Activated CD8-positive, alpha-beta T cell treated with anti-CD3 and anti-CD28 coated beads, Interleukin-2, amount 10 ng/mL, durations not matched to agents 7 days and 5 days (primary cell): ENCODE data around the gene ZNF512. TPM values are rescaled to one million over a fixed set of nuclear protein-coding genes. Genes with fewer than 3 reads are reported as not detected.

ENCODE experiments used
- ATAC-seq: fragments of 150-1000 bp; cut with Tn5 transposase; one replicate; pipeline ENCODE4 v1.10.0; 2021; ENCODE audit warnings: moderate library complexity
- CTCF ChIA-PET: fragments of 350-600 bp; sonication (Branson Sonifier 250); formaldehyde crosslinking; loops from one replicate; lab custom pipeline; 2021; ENCODE audit warnings: antibody characterized with exemption; lab: Charles Lee
- POLR2A ChIA-PET: fragments of 350-600 bp; sonication (Branson Sonifier 250); formaldehyde crosslinking; loops from one replicate; lab custom pipeline; 2021; ENCODE audit warnings: antibody characterized with exemption; lab: Charles Lee
- DNase-seq: peaks from one replicate; pipeline ENCODE4 v3.0.0-alpha.2; 2020
- H3K27ac Mint-ChIP-seq: one replicate; pipeline ENCODE4 v1.8.0; 2021; ENCODE audit warnings: mild to moderate bottlenecking, mixed read lengths
- H3K27me3 Mint-ChIP-seq: one replicate; pipeline ENCODE4 v1.8.0; 2021; ENCODE audit warnings: low read depth, mixed read lengths
- H3K36me3 Mint-ChIP-seq: one replicate; pipeline ENCODE4 v1.8.0; 2021; ENCODE audit warnings: low read depth, mixed read lengths
- H3K4me1 Mint-ChIP-seq: one replicate; pipeline ENCODE4 v1.8.0; 2021; ENCODE audit warnings: low read depth, mixed read lengths
- H3K4me3 Mint-ChIP-seq: one replicate; pipeline ENCODE4 v1.8.0; 2021; ENCODE audit warnings: mild to moderate bottlenecking, mixed read lengths
- H3K9me3 Mint-ChIP-seq: one replicate; pipeline ENCODE4 v1.8.0; 2022; ENCODE audit warnings: mixed read lengths; ENCODE audit not compliant: insufficient read depth
- total RNA-seq, 2 experiments: library from RNA; stranded (reverse); gene quantifications; one replicate each; pipeline ENCODE4 v1.2.3, GENCODE V29; 2021

Gene ZNF512
- total RNA-seq, 2 experiments from 2014 or later: 37.0 to 39.0 TPM

DNA sequence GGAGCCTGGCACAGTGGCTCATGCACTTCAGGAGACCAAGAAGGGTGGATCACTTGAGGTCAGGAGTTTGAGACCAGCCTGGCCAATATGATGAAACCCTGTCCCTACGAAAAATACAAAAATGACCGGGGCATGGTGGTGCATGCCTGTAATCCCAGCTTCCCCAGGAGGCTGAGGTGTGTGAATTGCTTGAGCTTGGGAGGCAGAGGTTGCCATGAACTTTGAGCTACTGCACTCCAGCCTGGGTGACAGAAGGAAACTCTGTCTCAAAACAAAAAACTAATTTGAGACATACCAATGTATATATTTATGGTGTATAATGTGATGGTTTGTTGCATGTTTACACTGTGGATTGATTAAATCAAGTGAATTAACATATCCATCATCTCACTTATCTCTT is 21.8 kb upstream of the ZNF512 start:
- ChIA-PET POLR2A (no interaction called here), CTCF (no interaction called here)
- Mint-ChIP-seq H3K4me3 (no peak overlapping the region), H3K36me3 (no peaks in the 10 kb centered on the region), H3K27me3 (peaks cover 21% of the 10 kb centered on the region), H3K27ac (no peak overlapping the region), H3K9me3 (no peaks in the 10 kb centered on the region), H3K4me1 (no peaks in the 10 kb centered on the region)
- DNase-seq (no peak), ATAC-seq (no peak)

DNA sequence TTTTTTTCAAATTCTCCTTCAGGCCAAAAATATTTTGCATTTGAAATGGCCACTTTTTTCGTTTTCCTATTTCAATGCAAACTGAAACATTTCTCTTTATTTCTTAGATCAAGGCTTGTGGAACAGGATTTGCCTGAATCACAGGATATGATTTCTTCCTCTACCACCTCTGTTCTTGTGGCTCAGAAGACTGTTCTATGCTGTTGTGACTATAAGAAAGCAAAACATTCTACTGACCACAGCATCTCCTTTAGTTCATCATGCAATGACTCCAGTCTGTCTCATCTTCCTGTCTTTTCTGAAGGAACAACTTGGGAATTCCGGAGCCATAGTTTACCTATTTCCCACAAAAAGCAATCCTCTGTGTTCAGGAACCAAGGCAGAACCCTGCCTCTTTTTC is 16.2 kb upstream of the ZNF512 start:
- Mint-ChIP-seq H3K4me1 (no peaks in the 10 kb centered on the region), H3K27me3 (peaks cover 48% of the 10 kb centered on the region), H3K9me3 (no peaks in the 10 kb centered on the region), H3K27ac (no peak overlapping the region), H3K36me3 (peaks cover 2% of the 10 kb centered on the region), H3K4me3 (no peak overlapping the region)
- POLR2A ChIA-PET: interaction anchor here (0.6 kb wide), 1 partner anchor 90 kb away, joined by 3 read pairs; no protein-coding TSS in a partner anchor
- ATAC-seq: no peak
- no peak for DNase-seq
- CTCF ChIA-PET: no interaction called here

DNA sequence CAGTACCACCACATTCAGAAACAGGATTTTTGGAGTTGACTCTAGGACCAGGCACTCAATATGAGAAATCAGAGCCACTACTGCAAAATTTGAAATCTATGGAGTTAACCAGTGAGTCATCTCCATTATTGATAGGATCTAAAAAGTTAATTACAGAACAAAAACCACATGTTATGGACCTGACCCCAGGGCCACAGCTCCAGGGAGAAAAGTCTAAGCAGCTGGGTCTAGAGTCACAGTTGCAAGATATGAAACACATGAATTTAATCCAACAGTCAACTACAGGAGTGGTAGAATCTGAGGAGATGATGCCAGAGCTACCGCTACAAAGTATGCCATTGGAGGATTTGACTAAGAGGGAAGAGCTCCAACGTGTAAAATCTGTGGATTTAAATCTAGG is 13.4 kb upstream of the ZNF512 start:
- no peaks in the 10 kb centered on the region for H3K4me1 Mint-ChIP-seq
- POLR2A ChIA-PET: no interaction called here
- ATAC-seq (no peak), DNase-seq (no peak)
- peaks cover 50% of the 10 kb centered on the region for H3K27me3 Mint-ChIP-seq
- CTCF ChIA-PET: interaction anchor here (0.9 kb wide), 1 partner anchor 16 kb away, joined by 3 read pairs; no protein-coding TSS in a partner anchor
- peaks cover 2% of the 10 kb centered on the region for H3K36me3 Mint-ChIP-seq
- no peak overlapping the region for H3K4me3 Mint-ChIP-seq
- H3K27ac Mint-ChIP-seq: no peak overlapping the region
- no peaks in the 10 kb centered on the region for H3K9me3 Mint-ChIP-seq

DNA sequence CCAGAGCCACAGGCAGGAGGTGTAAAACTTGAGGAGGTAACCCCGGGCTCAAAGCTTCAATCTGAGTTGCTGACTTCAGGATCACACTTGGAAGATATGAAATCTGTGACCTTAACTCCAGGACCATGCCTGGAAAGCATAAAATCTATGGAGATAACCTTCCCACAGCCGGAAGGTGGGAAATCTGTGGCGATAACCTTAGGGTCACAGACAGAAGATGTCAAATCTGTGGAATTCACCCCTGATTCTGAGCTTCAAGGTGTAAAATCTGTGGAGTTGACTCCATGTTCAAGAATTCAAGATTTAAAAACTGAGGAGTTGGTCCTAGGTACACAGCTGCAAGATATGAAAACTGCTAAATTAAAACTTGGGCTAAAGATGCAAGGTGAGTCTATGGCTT is 11.6 kb upstream of the ZNF512 start:
- no peak overlapping the region for H3K27ac Mint-ChIP-seq
- CTCF ChIA-PET: interaction anchor here (2.6 kb wide), 1 partner anchor 112 kb away, joined by 6 read pairs; no protein-coding TSS in a partner anchor

DNA sequence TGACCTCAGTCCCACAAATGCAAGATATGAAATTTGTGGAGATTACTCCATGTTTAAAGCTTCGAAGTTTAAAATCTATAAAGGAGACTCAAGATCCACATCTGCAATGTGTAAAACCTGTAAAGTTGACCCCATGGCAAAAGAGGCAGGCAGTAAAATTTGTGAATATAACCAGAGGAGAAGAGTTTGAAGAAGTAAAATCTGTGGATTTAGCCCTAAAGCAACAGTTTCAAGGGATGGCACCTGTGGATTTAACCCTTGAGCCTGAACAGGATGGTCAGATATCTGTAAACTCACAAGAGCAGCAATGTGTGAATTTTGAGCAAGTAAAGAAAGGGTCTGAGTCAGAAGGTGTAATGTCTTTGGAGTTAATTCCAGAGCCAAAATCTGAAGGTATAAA is 11.2 kb upstream of the ZNF512 start:
- ATAC-seq (no peak), DNase-seq (no peak)
- Mint-ChIP-seq H3K27ac (no peak overlapping the region), H3K4me1 (no peaks in the 10 kb centered on the region), H3K36me3 (peaks cover 2% of the 10 kb centered on the region), H3K4me3 (no peak overlapping the region), H3K27me3 (peaks cover 35% of the 10 kb centered on the region), H3K9me3 (no peaks in the 10 kb centered on the region)
- POLR2A ChIA-PET: no interaction called here
- CTCF ChIA-PET: interaction anchor here (2.6 kb wide), 1 partner anchor 111 kb away, joined by 6 read pairs; no protein-coding TSS in a partner anchor

More for the DNA sequence above, 11.6 kb upstream of the ZNF512 start:
- POLR2A ChIA-PET: no interaction called here
- H3K9me3 Mint-ChIP-seq: no peaks in the 10 kb centered on the region
- no peak overlapping the region for H3K4me3 Mint-ChIP-seq
- ATAC-seq (no peak), DNase-seq (no peak)
- peaks cover 2% of the 10 kb centered on the region for H3K36me3 Mint-ChIP-seq
- H3K4me1 Mint-ChIP-seq: no peaks in the 10 kb centered on the region
- peaks cover 38% of the 10 kb centered on the region for H3K27me3 Mint-ChIP-seq

DNA sequence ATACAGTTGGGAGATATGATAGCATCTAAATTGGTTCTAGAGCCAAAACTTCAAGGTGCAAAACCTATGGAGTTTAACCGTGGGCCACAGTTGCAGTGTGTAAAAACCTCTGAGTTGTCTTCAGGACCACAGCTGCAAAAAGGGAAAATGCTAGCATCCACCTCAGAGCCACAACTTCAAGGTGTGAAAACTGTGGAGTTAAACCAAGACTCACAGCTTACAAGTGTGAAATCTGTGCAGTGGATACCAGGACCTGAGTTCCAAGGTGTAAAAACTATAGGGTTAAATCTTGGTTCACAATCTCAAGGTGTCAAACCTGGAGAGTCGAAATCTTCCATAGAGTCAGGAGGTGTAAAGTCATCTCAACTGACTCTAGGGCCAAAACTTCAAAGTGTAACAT is 10.4 kb upstream of the ZNF512 start:
- Mint-ChIP-seq H3K27ac (no peak overlapping the region), H3K4me1 (no peaks in the 10 kb centered on the region), H3K36me3 (peaks cover 2% of the 10 kb centered on the region), H3K27me3 (peaks cover 31% of the 10 kb centered on the region), H3K9me3 (no peaks in the 10 kb centered on the region), H3K4me3 (no peak overlapping the region)
- ATAC-seq (no peak), DNase-seq (no peak)
- POLR2A ChIA-PET: no interaction called here
- CTCF ChIA-PET: interaction anchor here (2.6 kb wide), 1 partner anchor 111 kb away, joined by 6 read pairs; no protein-coding TSS in a partner anchor

DNA sequence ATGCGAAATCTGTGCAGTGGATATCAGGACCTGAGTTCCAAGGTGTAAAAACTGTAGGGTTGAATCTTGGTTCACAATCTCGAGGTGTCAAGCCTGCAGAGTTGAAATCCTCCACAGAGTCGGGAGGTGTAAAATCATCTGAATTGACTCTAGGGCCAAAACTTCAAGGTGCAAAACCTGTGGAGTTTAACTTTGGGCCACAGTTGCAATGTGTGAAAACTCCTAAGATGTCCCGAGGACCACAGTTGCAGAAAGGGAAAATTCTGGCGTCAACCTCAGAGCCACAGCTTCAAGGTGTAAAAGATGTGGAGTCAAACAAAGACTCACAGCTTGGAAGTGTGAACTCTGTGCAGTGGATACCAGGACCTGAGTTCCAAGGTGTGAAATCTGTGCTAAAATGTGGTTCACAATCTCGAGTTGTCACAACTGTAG is 9.8 kb upstream of the ZNF512 start:
- H3K4me3 Mint-ChIP-seq: no peak overlapping the region
- H3K9me3 Mint-ChIP-seq: no peaks in the 10 kb centered on the region
- DNase-seq: no peak
- ChIA-PET CTCF (interaction anchor here (1.2 to 2.6 kb wide), 2 partner anchors 110 to 203 kb away, joined by 3 to 6 read pairs; no protein-coding TSS in a partner anchor), POLR2A (no interaction called here)
- H3K36me3 Mint-ChIP-seq: peaks cover 2% of the 10 kb centered on the region
- H3K27me3 Mint-ChIP-seq: peaks cover 36% of the 10 kb centered on the region
- no peaks in the 10 kb centered on the region for H3K4me1 Mint-ChIP-seq
- ATAC-seq: no peak
- no peak overlapping the region for H3K27ac Mint-ChIP-seq

DNA sequence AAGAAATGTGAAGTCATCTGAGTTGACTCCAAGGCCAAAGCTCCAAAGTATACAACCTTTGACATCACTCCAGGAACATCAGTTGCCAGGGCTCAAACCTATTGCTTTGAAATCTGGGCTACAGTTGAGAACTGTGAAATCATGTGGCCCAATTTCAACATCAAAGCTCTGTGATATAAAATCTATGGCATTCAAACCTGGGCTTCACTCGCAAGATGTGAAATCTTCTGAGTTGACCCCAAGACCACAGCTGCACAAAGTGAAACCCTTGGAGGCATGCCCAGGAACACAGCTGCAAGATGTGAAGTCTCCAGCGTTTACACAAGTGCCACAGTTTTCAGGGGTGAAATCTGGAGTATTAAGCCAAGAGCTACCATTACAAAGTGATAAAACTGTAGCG is 9.4 kb upstream of the ZNF512 start:
- DNase-seq (no peak), ATAC-seq (no peak)
- Mint-ChIP-seq H3K27ac (no peak overlapping the region), H3K36me3 (peaks cover 2% of the 10 kb centered on the region), H3K27me3 (peaks cover 33% of the 10 kb centered on the region), H3K4me3 (no peak overlapping the region), H3K4me1 (no peaks in the 10 kb centered on the region), H3K9me3 (no peaks in the 10 kb centered on the region)
- CTCF ChIA-PET: interaction anchor here (1.2 to 2.6 kb wide), 2 partner anchors 110 to 204 kb away, joined by 3 to 6 read pairs; no protein-coding TSS in a partner anchor
- POLR2A ChIA-PET: no interaction called here

DNA sequence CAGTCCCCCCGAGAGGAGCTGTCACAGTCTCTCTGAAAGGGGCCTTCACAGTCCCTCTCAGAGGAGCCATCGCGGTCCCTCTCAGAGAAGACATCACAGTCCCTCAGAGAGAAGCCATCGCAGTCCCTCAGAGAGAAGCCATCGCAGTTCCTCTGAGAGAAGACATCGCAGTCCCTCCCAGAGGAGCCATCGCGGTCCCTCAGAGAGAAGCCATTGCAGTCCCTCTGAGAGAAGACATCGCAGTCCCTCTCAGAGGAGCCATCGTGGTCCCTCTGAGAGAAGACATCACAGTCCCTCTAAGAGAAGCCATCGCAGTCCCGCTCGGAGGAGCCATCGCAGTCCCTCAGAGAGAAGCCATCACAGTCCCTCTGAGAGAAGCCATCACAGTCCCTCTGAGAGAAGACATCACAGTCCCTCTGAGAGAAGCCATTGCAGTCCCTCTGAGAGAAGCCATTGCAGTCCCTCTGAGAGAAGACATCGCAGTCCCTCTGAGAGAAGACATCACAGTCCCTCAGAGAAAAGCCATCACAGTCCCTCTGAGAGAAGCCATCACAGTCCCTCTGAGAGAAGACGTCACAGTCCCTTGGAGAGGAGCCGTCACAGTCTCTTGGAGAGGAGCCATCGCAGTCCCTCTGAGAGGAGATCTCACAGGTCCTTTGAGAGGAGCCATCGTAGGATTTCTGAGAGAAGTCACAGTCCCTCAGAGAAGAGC is 1.3 kb upstream of the ZNF512 start:
- ATAC-seq (no peak), DNase-seq (no peak)
- ChIA-PET CTCF (no interaction called here), POLR2A (no interaction called here)
- peaks cover 24% of the 10 kb centered on the region for H3K27me3 Mint-ChIP-seq
- peak overlapping the region; percentile 11 for H3K27ac Mint-ChIP-seq
- H3K36me3 Mint-ChIP-seq: peaks cover 30% of the 10 kb centered on the region
- H3K9me3 Mint-ChIP-seq: peaks cover 11% of the 10 kb centered on the region
- H3K4me3 Mint-ChIP-seq: no peak overlapping the region
- peaks cover 33% of the 10 kb centered on the region for H3K4me1 Mint-ChIP-seq

DNA sequence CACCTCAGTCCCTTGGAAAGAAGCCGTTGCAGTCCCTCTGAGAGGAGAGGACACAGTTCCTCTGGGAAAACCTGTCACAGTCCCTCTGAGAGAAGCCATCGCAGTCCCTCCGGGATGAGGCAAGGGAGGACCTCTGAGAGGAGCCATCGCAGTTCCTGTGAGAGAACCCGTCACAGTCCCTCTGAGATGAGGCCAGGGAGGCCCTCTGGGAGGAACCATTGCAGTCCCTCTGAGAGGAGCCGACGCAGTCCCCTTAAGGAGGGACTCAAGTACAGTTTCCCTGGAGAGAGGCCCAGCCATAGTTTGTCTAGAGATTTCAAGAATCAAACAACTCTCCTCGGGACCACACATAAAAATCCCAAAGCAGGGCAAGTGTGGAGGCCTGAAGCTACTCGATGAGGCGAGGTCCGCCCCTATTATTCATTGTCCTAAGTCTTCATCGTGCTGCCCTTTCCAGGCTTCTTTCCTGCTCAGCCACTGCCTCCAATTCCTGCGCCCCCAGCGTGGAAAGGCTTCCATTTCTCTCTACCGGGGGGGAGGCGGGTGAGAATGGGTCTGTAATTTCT is 630 bp upstream of the ZNF512 start:
- peaks cover 11% of the 10 kb centered on the region for H3K9me3 Mint-ChIP-seq
- ATAC-seq (no peak), DNase-seq (no peak)
- CTCF ChIA-PET: interaction anchor here (1.4 to 2.3 kb wide), 3 partner anchors 15 to 101 kb away, joined by 3 to 11 read pairs (median 3); no protein-coding TSS in a partner anchor
- peak overlapping the region; percentile 96 for H3K4me3 Mint-ChIP-seq
- POLR2A ChIA-PET: interaction anchor here (0.8 to 0.9 kb wide), 3 partner anchors 46 to 153 kb away, joined by 3 to 6 read pairs (median 4); partner anchors contain the start of genes CCDC121, GPN1 and NRBP1
- H3K4me1 Mint-ChIP-seq: peaks cover 39% of the 10 kb centered on the region
- H3K36me3 Mint-ChIP-seq: peaks cover 37% of the 10 kb centered on the region
- peaks cover 23% of the 10 kb centered on the region for H3K27me3 Mint-ChIP-seq
- H3K27ac Mint-ChIP-seq: peak overlapping the region; percentile 96

DNA sequence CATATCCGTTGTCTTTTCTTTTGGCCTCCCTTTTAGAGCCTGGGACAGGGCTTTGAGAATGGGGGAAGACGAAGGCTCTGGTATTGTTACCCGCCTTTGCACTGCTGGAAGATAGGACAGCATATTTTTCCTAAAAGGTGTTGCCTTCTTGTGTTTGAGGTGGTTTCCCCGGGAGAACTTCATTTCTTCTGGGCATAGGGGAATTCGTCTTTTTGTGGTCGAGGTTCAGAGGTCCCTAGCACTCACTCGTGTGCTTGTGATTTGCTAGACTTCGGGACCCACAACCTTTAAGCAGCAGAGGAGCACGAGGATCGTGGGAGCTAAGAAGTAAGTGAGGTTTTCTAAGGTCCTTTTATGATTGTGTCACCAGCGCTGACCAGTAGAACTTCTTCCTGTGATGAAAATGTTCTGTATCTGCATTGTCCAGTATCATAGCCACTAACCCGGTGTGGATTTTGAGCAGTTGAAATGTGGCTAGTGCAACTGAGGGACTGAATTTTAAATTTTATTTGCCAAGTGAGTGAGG is 611 bp downstream of the ZNF512 start:
- Mint-ChIP-seq H3K27ac (peak overlapping the region; percentile 96), H3K4me1 (peaks cover 48% of the 10 kb centered on the region), H3K27me3 (peaks cover 13% of the 10 kb centered on the region), H3K36me3 (peaks cover 45% of the 10 kb centered on the region), H3K9me3 (peaks cover 15% of the 10 kb centered on the region), H3K4me3 (peak overlapping the region; percentile 96)
- DNase-seq (no peak), ATAC-seq (peak; percentile 28)
- POLR2A ChIA-PET: interaction anchor here (1.7 kb wide), 1 partner anchor 80 kb away, joined by 5 read pairs; the partner anchor contains the start of genes SLC4A1AP and SUPT7L
- CTCF ChIA-PET: interaction anchor here (1.4 to 2.3 kb wide), 3 partner anchors 14 to 100 kb away, joined by 3 to 11 read pairs (median 3); no protein-coding TSS in a partner anchor
